CD14-positive monocyte (primary cell): ENCODE measurements around the gene CLEC18B. TPM values are rescaled to one million over a fixed set of nuclear protein-coding genes. Genes with fewer than 3 reads are reported as not detected.
"Not testable (repeated sequence)": the region's sequence is repeated elsewhere in the genome, so short reads cannot be mapped to it uniquely, and the experiment has no call there.

ENCODE experiments used
- DNase-seq, 3 donors: peaks; one replicate each; pipeline ENCODE4 v3.0.0-alpha.2; 2011 to 2022
- H2AFZ ChIP-seq: 2 replicates; pipeline ENCODE4 v1.6.0; 2012; ENCODE audit warnings: mild to moderate bottlenecking, low read depth, low read length, inconsistent platforms; ENCODE audit not compliant: insufficient read depth, poor library complexity, severe bottlenecking
- H3K27ac ChIP-seq, 2 donors: 1 replicate in 1 of 2; 2 replicates in 1 of 2; pipeline ENCODE4 v1.5.1; 2012 to 2013; ENCODE audit warnings: low read length in 2 of 2, control low read depth in 1 of 2, inconsistent platforms in 1 of 2, low read depth in 1 of 2, mild to moderate bottlenecking in 1 of 2
- H3K27me3 ChIP-seq, 2 donors: one replicate each; pipeline versions ENCODE4 v1.6.0 to v1.6.1; 2011 to 2013; ENCODE audit warnings: low read length in 2 of 2; ENCODE audit not compliant: control insufficient read depth in 2 of 2, insufficient read depth in 2 of 2
- H3K36me3 ChIP-seq, 2 donors: replicated peaks in 1 of 2; 1 replicate in 1 of 2; 2 replicates in 1 of 2; pipeline versions ENCODE4 v1.5.1 to v1.6.1; 2012 to 2013; ENCODE audit warnings: low read length in 2 of 2, control low read depth in 1 of 2, inconsistent platforms in 1 of 2, mild to moderate bottlenecking in 1 of 2; ENCODE audit not compliant: insufficient read depth in 2 of 2, control insufficient read depth in 1 of 2
- H3K4me1 ChIP-seq, 2 donors: 1 replicate in 1 of 2; 2 replicates in 1 of 2; pipeline versions ENCODE4 v1.5.1 to v1.6.1; 2012 to 2013; ENCODE audit warnings: low read length in 2 of 2, control low read depth in 1 of 2, inconsistent platforms in 1 of 2, mild to moderate bottlenecking in 1 of 2, moderate library complexity in 1 of 2; ENCODE audit not compliant: insufficient read depth in 2 of 2, control insufficient read depth in 1 of 2
- H3K4me2 ChIP-seq: replicated peaks from 2 replicates; pipeline ENCODE3; 2012; ENCODE audit warnings: low read length, moderate library complexity, mild to moderate bottlenecking; ENCODE audit not compliant: poor library complexity, severe bottlenecking; ENCODE audit errors: extremely low read depth
- H3K4me3 ChIP-seq, 3 experiments: fragments of 200-600 bp in 1 of 3; sonication (generic) in 1 of 3; replicated peaks in 1 of 3; 1 replicate in 2 of 3; 2 replicates in 1 of 3; pipeline ENCODE4 v1.5.1; 2011 to 2013; ENCODE audit warnings: low read length in 3 of 3, mild to moderate bottlenecking in 3 of 3, control low read depth in 2 of 3, low read depth in 2 of 3, inconsistent platforms in 1 of 3, moderate library complexity in 1 of 3
- H3K79me2 ChIP-seq: 2 replicates; pipeline ENCODE4 v1.6.0; 2012; ENCODE audit warnings: mild to moderate bottlenecking, control low read depth, inconsistent platforms, low read length, moderate library complexity; ENCODE audit not compliant: insufficient read depth
- H3K9ac ChIP-seq: 2 replicates; pipeline ENCODE4 v1.6.0; 2017; ENCODE audit warnings: low read length, mild to moderate bottlenecking; ENCODE audit not compliant: insufficient read depth, poor library complexity, severe bottlenecking
- H3K9me3 ChIP-seq, 2 donors: replicated peaks in 1 of 2; 1 replicate in 1 of 2; 2 replicates in 1 of 2; pipeline versions ENCODE4 v1.5.1 to v1.6.1; 2012 to 2013; ENCODE audit warnings: low read length in 2 of 2, control low read depth in 1 of 2; ENCODE audit not compliant: control insufficient read depth in 1 of 2, insufficient read depth in 1 of 2
- H4K20me1 ChIP-seq: 2 replicates; pipeline ENCODE4 v1.6.0; 2012; ENCODE audit warnings: mild to moderate bottlenecking, low read length, control low read depth, moderate library complexity; ENCODE audit not compliant: insufficient read depth
- H3K27ac Mint-ChIP-seq, 7 donors: one replicate each; pipeline ENCODE4 v1.8.0; 2020; ENCODE audit warnings: mild to moderate bottlenecking in 7 of 7, mixed read lengths in 7 of 7, moderate library complexity in 6 of 7, inconsistent platforms in 2 of 7
- H3K27me3 Mint-ChIP-seq, 3 donors: one replicate each; pipeline ENCODE4 v1.8.0; 2021 to 2022; ENCODE audit warnings: low read depth in 3 of 3, mild to moderate bottlenecking in 3 of 3, mixed read lengths in 3 of 3, moderate library complexity in 3 of 3, inconsistent platforms in 1 of 3
- H3K36me3 Mint-ChIP-seq, 2 donors: one replicate each; pipeline ENCODE4 v1.8.0; 2020; ENCODE audit warnings: mixed read lengths in 2 of 2, inconsistent platforms in 1 of 2, mild to moderate bottlenecking in 1 of 2
- H3K4me1 Mint-ChIP-seq: one replicate; pipeline ENCODE4 v1.8.0; 2020; ENCODE audit warnings: mild to moderate bottlenecking, mixed read lengths
- H3K4me3 Mint-ChIP-seq, 2 donors: one replicate each; pipeline ENCODE4 v1.8.0; 2020; ENCODE audit warnings: mild to moderate bottlenecking in 2 of 2, mixed read lengths in 2 of 2, moderate library complexity in 1 of 2
- H3K9me3 Mint-ChIP-seq, 7 donors: one replicate each; pipeline ENCODE4 v1.8.0; 2020 to 2022; ENCODE audit warnings: mixed read lengths in 7 of 7, mild to moderate bottlenecking in 6 of 7, moderate library complexity in 6 of 7, inconsistent platforms in 2 of 7
- WGBS: methylation state at CpG from one replicate; pipeline ENCODE4 v1.1.5; 2013; ENCODE audit warnings: missing lambda C conversion rate; ENCODE audit not compliant: insufficient coverage; 5-methylcytosine and 5-hydroxymethylcytosine counted together
- intact Hi-C, 2 donors: fragments of 100-400 bp; cut with micrococcal nuclease; formaldehyde crosslinking; loops; one replicate each; pipeline versions ENCODE4 v1.15.0 to v1.15.1; 2023
- polyA plus RNA-seq, 3 donors: library from polyadenylated mRNA; depleted of rRNA in 1 of 3; unstranded in 2 of 3; stranded (reverse) in 1 of 3; fragments of 300-500 nt in 2 of 3; fragments of >200 nt in 1 of 3; fragmentation: Illumina TruSeq in 2 of 3; gene quantifications; 1 replicate in 2 of 3; 2 replicates in 1 of 3; pipeline ENCODE4 v1.2.3, GENCODE V29; 2012 to 2021

Gene CLEC18B
- polyA plus RNA-seq, 3 donors, result 1.5 TPM; not detected in 2

DNA sequence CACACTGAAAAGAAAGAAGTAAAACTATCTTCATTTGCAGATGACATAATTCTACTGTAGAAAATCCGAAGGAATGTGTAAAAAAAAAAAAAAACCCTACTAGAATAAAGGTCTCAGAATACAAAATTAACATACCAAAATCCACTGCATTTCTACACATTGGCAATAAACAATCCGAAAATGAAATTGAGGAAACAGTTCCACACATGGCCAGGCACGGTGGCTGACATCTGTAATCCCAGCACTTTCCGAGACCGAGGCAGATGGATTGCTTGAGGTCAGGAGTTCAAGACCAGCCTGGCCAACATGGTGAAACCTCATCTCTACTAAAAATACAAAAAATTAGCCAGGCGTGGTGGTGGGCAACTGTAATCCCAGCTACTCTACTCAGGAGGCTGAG is 4.5 kb upstream of the CLEC18B start:
- H3K36me3 Mint-ChIP-seq, H3K9ac ChIP-seq, H3K4me2 ChIP-seq, H3K36me3 ChIP-seq, intact Hi-C loops, H3K4me1 Mint-ChIP-seq, H3K9me3 Mint-ChIP-seq, DNase-seq, H3K27me3 ChIP-seq, H3K79me2 ChIP-seq, H3K4me3 Mint-ChIP-seq, H3K9me3 ChIP-seq, H3K27me3 Mint-ChIP-seq, H2AFZ ChIP-seq, H3K27ac Mint-ChIP-seq, H3K4me3 ChIP-seq, H3K4me1 ChIP-seq, H3K27ac ChIP-seq, H4K20me1 ChIP-seq: not testable (repeated sequence)
- WGBS, result no CpG with 5 or more reads among the region's 6 CpGs

DNA sequence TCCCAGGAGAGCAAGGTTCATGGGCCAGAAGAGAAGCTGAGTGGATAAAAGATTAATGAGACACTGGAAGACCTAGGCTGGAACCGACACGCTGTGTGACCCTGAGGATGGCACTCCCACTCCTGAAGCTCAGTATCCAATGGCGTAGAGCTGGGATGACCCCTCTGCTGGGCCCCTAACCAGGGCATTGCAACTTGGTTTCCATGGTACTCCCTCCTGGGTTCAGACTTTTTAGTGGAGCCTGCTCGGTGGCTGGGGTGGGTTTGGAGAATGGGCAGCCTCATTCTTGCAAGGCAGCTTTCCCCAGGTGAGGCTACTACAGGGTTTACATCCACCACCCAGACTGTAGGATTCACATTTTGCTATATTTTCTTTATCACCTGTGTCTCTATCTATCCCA is 2.4 kb upstream of the CLEC18B start:
- H2AFZ ChIP-seq, H3K9me3 ChIP-seq, H3K9me3 Mint-ChIP-seq, H3K4me1 Mint-ChIP-seq, H3K9ac ChIP-seq, H3K27me3 ChIP-seq, H3K79me2 ChIP-seq, H3K4me2 ChIP-seq, H4K20me1 ChIP-seq, H3K27ac ChIP-seq, DNase-seq, H3K4me3 ChIP-seq, H3K4me1 ChIP-seq, intact Hi-C loops, H3K27me3 Mint-ChIP-seq, H3K27ac Mint-ChIP-seq, H3K36me3 ChIP-seq, H3K36me3 Mint-ChIP-seq, H3K4me3 Mint-ChIP-seq: not testable (repeated sequence)
- no CpG with 5 or more reads among the region's 4 CpGs for WGBS

DNA sequence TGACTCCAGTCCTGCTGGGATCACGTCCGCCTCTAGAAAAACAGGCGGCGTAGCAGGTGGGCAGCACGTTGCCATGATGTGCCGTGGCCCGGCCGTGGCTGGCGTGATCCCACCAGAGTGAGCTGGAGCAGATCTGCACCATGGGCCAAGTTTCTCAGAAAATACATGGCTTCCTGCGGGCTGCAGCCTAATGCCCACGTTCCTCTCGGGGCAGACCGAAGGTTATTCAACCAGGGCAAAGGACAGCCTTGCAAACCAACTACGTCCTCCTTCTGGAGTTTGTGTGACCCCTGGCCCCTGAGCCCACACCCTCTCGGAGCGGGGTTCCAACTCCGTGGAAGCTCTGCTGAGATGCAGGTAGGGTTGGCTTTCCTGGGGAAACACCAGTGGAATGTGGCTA is 808 bp upstream of the CLEC18B start:
- H4K20me1 ChIP-seq, H3K4me3 ChIP-seq, H3K9ac ChIP-seq, H3K36me3 Mint-ChIP-seq, H3K4me1 Mint-ChIP-seq, H3K27ac ChIP-seq, H3K79me2 ChIP-seq, H2AFZ ChIP-seq, H3K36me3 ChIP-seq, H3K27me3 Mint-ChIP-seq, H3K27ac Mint-ChIP-seq, H3K4me3 Mint-ChIP-seq, DNase-seq, intact Hi-C loops, H3K27me3 ChIP-seq, H3K9me3 Mint-ChIP-seq, H3K4me2 ChIP-seq, H3K4me1 ChIP-seq, H3K9me3 ChIP-seq: not testable (repeated sequence)
- WGBS, result 100% methylated on average over 1 of the region's 17 CpGs

DNA sequence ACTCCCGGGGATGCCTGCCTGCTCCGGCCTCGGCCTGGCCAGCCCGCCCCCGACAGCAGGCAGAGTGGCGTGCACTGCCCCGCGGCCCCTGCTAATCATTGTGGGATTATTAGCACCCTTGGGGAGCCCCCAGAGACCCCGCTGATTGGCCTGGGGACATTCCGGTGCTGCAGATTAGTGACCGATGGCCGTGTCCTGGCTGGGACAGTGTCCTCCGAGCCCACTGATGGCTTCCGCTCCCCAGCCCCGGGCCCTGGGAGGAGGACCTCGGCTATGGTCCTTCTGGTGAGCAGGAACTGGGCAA is 156 bp upstream of the CLEC18B start:
- H3K27ac ChIP-seq, H3K4me1 Mint-ChIP-seq, H3K27me3 Mint-ChIP-seq, H3K9me3 Mint-ChIP-seq, H3K9ac ChIP-seq, H3K4me2 ChIP-seq, H3K4me1 ChIP-seq, H3K4me3 ChIP-seq, H3K36me3 ChIP-seq, H2AFZ ChIP-seq, H3K27ac Mint-ChIP-seq, H4K20me1 ChIP-seq, H3K79me2 ChIP-seq, H3K4me3 Mint-ChIP-seq, H3K9me3 ChIP-seq, H3K27me3 ChIP-seq, DNase-seq, H3K36me3 Mint-ChIP-seq, intact Hi-C loops: not testable (repeated sequence)
- 92% methylated on average over 2 of the region's 16 CpGs for WGBS

DNA sequence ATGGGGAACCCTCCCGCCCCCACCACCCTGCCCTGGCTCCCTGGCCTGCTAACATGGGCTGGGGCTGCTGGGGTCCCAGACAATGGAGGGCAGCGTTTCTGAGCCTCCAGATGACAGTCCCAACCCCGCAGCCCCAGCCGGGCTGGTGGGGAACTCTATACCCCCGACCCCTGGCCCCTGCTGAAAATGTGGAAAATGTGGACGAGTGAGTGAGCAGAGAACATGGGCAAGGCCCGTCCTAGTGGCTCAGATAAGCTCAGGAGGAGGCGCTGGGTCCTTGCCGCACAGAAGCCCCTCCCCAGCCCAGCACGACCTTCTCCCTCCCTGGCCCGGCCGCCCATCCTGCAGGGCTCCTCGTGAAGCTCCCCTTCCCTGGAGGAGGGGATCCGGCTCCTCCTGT is 1.5 kb downstream of the CLEC18B start:
- H3K4me3 ChIP-seq, H3K27me3 ChIP-seq, H3K36me3 ChIP-seq, H3K36me3 Mint-ChIP-seq, H3K79me2 ChIP-seq, H3K4me3 Mint-ChIP-seq, intact Hi-C loops, H2AFZ ChIP-seq, H3K27me3 Mint-ChIP-seq, H3K9me3 Mint-ChIP-seq, H3K27ac Mint-ChIP-seq, H3K4me1 Mint-ChIP-seq, H3K4me1 ChIP-seq, H4K20me1 ChIP-seq, DNase-seq, H3K4me2 ChIP-seq, H3K9ac ChIP-seq, H3K27ac ChIP-seq, H3K9me3 ChIP-seq: not testable (repeated sequence)
- WGBS, result no CpG with 5 or more reads among the region's 14 CpGs
